Right atrium auricular region (tissue), 2 donors: ENCODE measurements around the gene MPZL3. TPM values are rescaled to one million over a fixed set of nuclear protein-coding genes. Genes with fewer than 3 reads are reported as not detected.

Experiments
- DNase-seq: peaks from one replicate; pipeline ENCODE4 v3.0.0-alpha.2; 2019; ENCODE audit warnings: low spot score
- H3K27ac ChIP-seq, 2 donors: fragments of 200-600 bp; sonication (generic); 1 replicate in 1 of 2; 2 replicates in 1 of 2; pipeline ENCODE4 v1.5.1; 2016 to 2019
- H3K27me3 ChIP-seq, 2 donors: fragments of 200-600 bp; sonication (generic); one replicate each; pipeline versions ENCODE4 v1.5.1 to v1.6.0; 2017 to 2019
- H3K36me3 ChIP-seq: fragments of 200-600 bp; sonication (generic); one replicate; pipeline ENCODE4 v1.5.1; 2016
- H3K4me1 ChIP-seq, 2 donors: fragments of 200-600 bp; sonication (generic); one replicate each; pipeline versions ENCODE4 v1.5.1 to v1.6.0; 2017 to 2019
- H3K4me3 ChIP-seq, 2 donors: fragments of 200-600 bp; sonication (generic); 1 replicate in 1 of 2; 2 replicates in 1 of 2; pipeline ENCODE4 v1.5.1; 2017 to 2019; ENCODE audit warnings: mild to moderate bottlenecking in 1 of 2, moderate library complexity in 1 of 2
- H3K9me3 ChIP-seq, 2 donors: fragments of 200-600 bp; sonication (generic); one replicate each; pipeline ENCODE4 v1.5.1; 2019
- CTCF ChIP-seq, 2 donors: fragments of 200-600 bp; sonication (generic); IDR thresholded peaks; one replicate each; pipeline ENCODE4 v1.5.1; 2019; ENCODE audit warnings: antibody characterized with exemption in 2 of 2
- total RNA-seq, 2 donors: library from RNA; depleted of rRNA; stranded (reverse); fragments of >200 nt; gene quantifications; one replicate each; pipeline ENCODE4 v1.1.0, GENCODE V29; 2016

MPZL3 gene
- total RNA-seq, 2 donors from 2014 or later, result 1.0 to 2.0 TPM

DNA sequence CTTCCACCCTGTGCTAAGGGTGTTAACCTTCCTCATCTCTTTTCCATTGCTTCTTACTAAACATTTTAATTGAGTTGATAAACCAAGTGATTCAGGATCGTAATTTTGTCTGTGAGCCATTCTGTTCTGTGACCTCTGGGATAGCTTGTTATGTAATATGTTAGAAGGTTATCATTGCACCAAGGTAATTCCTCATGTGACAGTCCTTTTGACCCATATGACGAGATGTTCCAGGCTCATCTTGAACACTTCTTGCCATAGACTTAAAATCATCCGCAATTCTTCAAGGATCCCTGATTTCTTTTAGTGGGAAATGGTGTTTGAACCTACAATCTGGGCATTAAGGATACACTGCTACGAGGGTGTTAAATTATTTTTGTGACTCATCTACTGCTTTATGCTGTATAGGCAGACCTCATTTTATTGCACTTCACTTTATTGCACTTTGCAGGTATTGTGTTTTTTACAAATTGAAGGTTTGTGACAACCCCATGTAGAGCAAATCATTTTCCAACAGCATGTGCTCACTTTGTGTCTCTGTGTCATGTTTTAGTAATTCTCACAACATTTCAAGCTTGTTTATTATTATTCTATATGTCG lies 31.0 kb upstream of the MPZL3 start:
- no peak for TF ChIP-seq CTCF (IDR thresholded peaks at IDR 0.05)
- H3K27ac ChIP-seq, result no peak overlapping the region
- H3K36me3 ChIP-seq, result no peaks in the 10 kb centered on the region
- no peak overlapping the region for H3K4me3 ChIP-seq
- no peak for DNase-seq
- no peaks in the 10 kb centered on the region for H3K27me3 ChIP-seq
- no peaks in the 10 kb centered on the region for H3K9me3 ChIP-seq
- no peaks in the 10 kb centered on the region for H3K4me1 ChIP-seq

- TF ChIP-seq CTCF (IDR thresholded peaks at IDR 0.05), result no peak
- Histone ChIP-seq H3K36me3 (no peaks in the 10 kb centered on the region), H3K27me3 (no peaks in the 10 kb centered on the region), H3K4me1 (no peaks in the 10 kb centered on the region), H3K27ac (no peak overlapping the region), H3K9me3 (no peaks in the 10 kb centered on the region), H3K4me3 (no peak overlapping the region)
- no peak for DNase-seq
Observed at GRCh38 chr11:118282606-118283005, 30.4 kb upstream of the MPZL3 start.

DNA sequence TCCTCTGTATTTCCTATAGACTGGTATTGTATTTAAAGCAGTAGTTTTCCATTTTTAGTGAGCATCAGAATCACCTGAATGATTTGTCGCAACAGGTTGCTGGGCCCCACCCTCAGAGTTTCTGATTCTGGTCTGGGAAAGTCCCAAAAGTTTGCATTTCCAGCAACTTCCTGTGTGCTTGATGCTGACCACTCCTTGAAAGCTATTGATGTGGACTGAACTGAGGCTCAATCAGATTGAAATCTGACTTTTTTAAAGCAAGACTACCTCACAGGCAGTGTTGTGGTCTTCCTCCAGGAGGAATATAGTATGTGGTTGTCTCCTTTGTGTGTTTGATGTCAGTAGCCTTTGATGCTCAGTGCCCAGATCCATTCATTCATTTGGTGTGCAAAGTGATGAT lies 29.1 kb upstream of the MPZL3 start:
- DNase-seq, result no peak
- H3K4me3 ChIP-seq, result no peak overlapping the region
- no peaks in the 10 kb centered on the region for H3K36me3 ChIP-seq
- no peak for TF ChIP-seq CTCF (IDR thresholded peaks at IDR 0.05)
- H3K27ac ChIP-seq, result no peak overlapping the region
- H3K4me1 ChIP-seq, result no peaks in the 10 kb centered on the region
- no peaks in the 10 kb centered on the region for H3K9me3 ChIP-seq
- no peaks in the 10 kb centered on the region for H3K27me3 ChIP-seq

DNA sequence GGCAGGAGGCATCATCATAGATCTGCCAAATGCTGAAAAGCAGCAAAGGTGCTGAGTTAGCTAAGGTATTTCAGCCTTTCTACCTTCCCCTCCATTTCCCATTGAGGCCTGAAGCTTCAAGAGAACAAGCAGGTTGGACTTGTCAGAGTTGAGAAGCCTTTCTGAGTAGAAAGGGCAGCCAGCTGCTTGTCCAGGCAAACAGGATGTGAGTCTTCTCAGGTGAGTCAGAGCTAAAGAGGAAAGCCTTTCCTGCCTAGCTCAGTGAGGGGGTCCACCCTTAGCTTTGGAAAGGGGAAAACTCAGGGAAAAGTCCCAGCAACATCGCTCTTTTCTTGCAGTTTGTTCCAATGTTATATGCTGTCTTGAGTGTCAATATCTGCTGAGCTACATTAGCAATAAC lies 25.1 kb upstream of the MPZL3 start:
- Histone ChIP-seq H3K9me3 (no peaks in the 10 kb centered on the region), H3K27me3 (no peaks in the 10 kb centered on the region), H3K4me3 (no peak overlapping the region), H3K36me3 (no peaks in the 10 kb centered on the region), H3K27ac (peak overlapping the region in 1 of 2 donors; percentile 56), H3K4me1 (no peaks in the 10 kb centered on the region)
- no peak for DNase-seq
- TF ChIP-seq CTCF (IDR thresholded peaks at IDR 0.05), result no peak

- no peak for TF ChIP-seq CTCF (IDR thresholded peaks at IDR 0.05)
- Histone ChIP-seq H3K9me3 (no peaks in the 10 kb centered on the region), H3K4me1 (no peaks in the 10 kb centered on the region), H3K27me3 (no peaks in the 10 kb centered on the region), H3K36me3 (no peaks in the 10 kb centered on the region), H3K4me3 (no peak overlapping the region), H3K27ac (no peak overlapping the region)
- DNase-seq, result no peak
Observed at GRCh38 chr11:118276422-118276821, 24.3 kb upstream of the MPZL3 start.

DNA sequence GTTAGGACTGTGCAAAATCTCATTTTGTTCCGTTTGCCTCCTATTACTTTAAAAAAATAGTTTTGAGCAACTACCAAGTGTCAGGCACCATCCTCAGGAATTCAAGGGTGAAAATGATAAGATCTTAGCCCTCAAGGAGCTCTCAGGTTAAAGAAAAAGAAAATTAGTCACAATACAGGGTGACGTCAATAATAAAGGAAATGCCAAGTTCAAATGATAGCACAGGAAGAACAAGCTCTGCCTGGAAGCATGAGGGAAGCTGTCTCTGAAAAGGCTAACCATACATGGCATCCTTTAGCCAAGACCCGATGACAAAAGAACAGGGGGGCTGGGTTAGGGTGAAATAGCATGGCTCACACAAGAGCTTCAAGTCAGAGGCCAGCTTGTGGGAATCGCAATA lies 23.0 kb upstream of the MPZL3 start:
- Histone ChIP-seq H3K27me3 (no peaks in the 10 kb centered on the region), H3K9me3 (no peaks in the 10 kb centered on the region), H3K27ac (peak overlapping the region in 1 of 2 donors; percentile 56), H3K36me3 (no peaks in the 10 kb centered on the region), H3K4me3 (no peak overlapping the region), H3K4me1 (no peaks in the 10 kb centered on the region)
- TF ChIP-seq CTCF (IDR thresholded peaks at IDR 0.05), result no peak
- DNase-seq, result no peak
